ENCODE measurements around the gene ITGA2.

- no peak for TF ChIP-seq ZNF274 (IDR thresholded peaks at IDR 0.05; ENCODE audit: low read depth, low read length)
- no peak for TF ChIP-seq EGR1 (IDR thresholded peaks at IDR 0.05; ENCODE audit: low read depth)
- TF ChIP-seq CTCF (IDR thresholded peaks at IDR 0.05 in 2 of 3, conservative IDR thresholded peaks at IDR 0.05 in 1 of 3; ENCODE audit: borderline replicate concordance in 1 of 3, insufficient read depth in 1 of 3, low read depth in 2 of 3, low read length in 2 of 3) = no peak
- no peak for TF ChIP-seq MAX (IDR thresholded peaks at IDR 0.05)
- no peak for TF ChIP-seq REST (IDR thresholded peaks at IDR 0.05; ENCODE audit: low read depth)
- no peak for TF ChIP-seq POLR2AphosphoS5 (IDR thresholded peaks at IDR 0.05; ENCODE audit: low read depth, low read length)
- no peak for TF ChIP-seq EZH2phosphoT487 (IDR thresholded peaks at IDR 0.05; ENCODE audit: borderline replicate concordance)
- no peak for TF ChIP-seq POLR2A (IDR thresholded peaks at IDR 0.05; ENCODE audit: borderline replicate concordance, extremely low read depth, insufficient read depth, insufficient read length)
- TF ChIP-seq EZH2 (IDR thresholded peaks at IDR 0.05) = no peak
- TF ChIP-seq ZFX (IDR thresholded peaks at IDR 0.05) = no peak
- TF ChIP-seq CBX3 (IDR thresholded peaks at IDR 0.05; ENCODE audit: low read depth) = no peak
Measured at GRCh38 chr5:53080271-53080670, 91.1 kb downstream of the ITGA2 start.
